Measurements from ENCODE around the gene ENTR1.

The ENTR1 gene

GRCh38 chr9:136357202-136357725 lies 53.1 kb downstream of the ENTR1 start:
- TF ChIP-seq SIN3A (IDR thresholded peaks at IDR 0.05; ENCODE audit: borderline replicate concordance, insufficient read depth, low read length): no peak
- no peak for TF ChIP-seq FOXP2 (optimal IDR thresholded peaks at IDR 0.05; ENCODE audit: borderline replicate concordance, extremely low read depth, extremely low read length, insufficient read depth)
- no peak for TF ChIP-seq REST (IDR thresholded peaks at IDR 0.05; ENCODE audit: insufficient read depth in 1 of 2, low read depth in 2 of 2, low read length in 2 of 2)
- TF ChIP-seq POLR2AphosphoS5 (IDR thresholded peaks at IDR 0.05; ENCODE audit: low read depth, low read length): no peak
- no peak for TF ChIP-seq TAF1 (IDR thresholded peaks at IDR 0.05; ENCODE audit: borderline replicate concordance, insufficient read depth, low read length)

GRCh38 chr9:136355616-136356557 lies 54.5 kb downstream of the ENTR1 start:
- TF ChIP-seq REST (IDR thresholded peaks at IDR 0.05; ENCODE audit: insufficient read depth in 1 of 2, low read depth in 2 of 2, low read length in 2 of 2) (no peak), TAF1 (IDR thresholded peaks at IDR 0.05; ENCODE audit: borderline replicate concordance, insufficient read depth, low read length) (no peak), SIN3A (IDR thresholded peaks at IDR 0.05; ENCODE audit: borderline replicate concordance, insufficient read depth, low read length) (no peak), POLR2AphosphoS5 (IDR thresholded peaks at IDR 0.05; ENCODE audit: low read depth, low read length) (no peak), FOXP2 (optimal IDR thresholded peaks at IDR 0.05; ENCODE audit: borderline replicate concordance, extremely low read depth, extremely low read length, insufficient read depth) (no peak)

GRCh38 chr9:136354592-136355085 lies 55.8 kb downstream of the ENTR1 start:
- TF ChIP-seq FOXP2 (optimal IDR thresholded peaks at IDR 0.05; ENCODE audit: borderline replicate concordance, extremely low read depth, extremely low read length, insufficient read depth) (no peak), SIN3A (IDR thresholded peaks at IDR 0.05; ENCODE audit: borderline replicate concordance, insufficient read depth, low read length) (no peak), TAF1 (IDR thresholded peaks at IDR 0.05; ENCODE audit: borderline replicate concordance, insufficient read depth, low read length) (no peak), REST (IDR thresholded peaks at IDR 0.05; ENCODE audit: insufficient read depth in 1 of 2, low read depth in 2 of 2, low read length in 2 of 2) (no peak), POLR2AphosphoS5 (IDR thresholded peaks at IDR 0.05; ENCODE audit: low read depth, low read length) (no peak)

- TF ChIP-seq FOXP2 (optimal IDR thresholded peaks at IDR 0.05; ENCODE audit: borderline replicate concordance, extremely low read depth, extremely low read length, insufficient read depth) (no peak), TAF1 (IDR thresholded peaks at IDR 0.05; ENCODE audit: borderline replicate concordance, insufficient read depth, low read length) (no peak), SIN3A (IDR thresholded peaks at IDR 0.05; ENCODE audit: borderline replicate concordance, insufficient read depth, low read length) (no peak), REST (IDR thresholded peaks at IDR 0.05; ENCODE audit: insufficient read depth in 1 of 2, low read depth in 2 of 2, low read length in 2 of 2) (no peak), POLR2AphosphoS5 (IDR thresholded peaks at IDR 0.05; ENCODE audit: low read depth, low read length) (no peak)
Measured at GRCh38 chr9:136353757-136354488, 56.5 kb downstream of the ENTR1 start.
